DND-41 (cell line): ENCODE measurements around the gene AHNAK2.

ENCODE experiments used
- EZH2 ChIP-seq: IDR thresholded peaks from 3 replicates; pipeline ENCODE4 v1.6.1; 2012; ENCODE audit warnings: borderline replicate concordance, low read depth, mild to moderate bottlenecking, moderate library complexity, low read length, inconsistent platforms; ENCODE audit not compliant: severe bottlenecking
- TF ChIP-seq, protein P1 (sequence below): IDR thresholded peaks from 2 replicates; pipeline ENCODE4 v1.5.1; 2012; ENCODE audit warnings: borderline replicate concordance, low read length, moderate library complexity, mild to moderate bottlenecking; ENCODE audit not compliant: poor library complexity, severe bottlenecking; ENCODE audit errors: extremely low read depth

DNA sequence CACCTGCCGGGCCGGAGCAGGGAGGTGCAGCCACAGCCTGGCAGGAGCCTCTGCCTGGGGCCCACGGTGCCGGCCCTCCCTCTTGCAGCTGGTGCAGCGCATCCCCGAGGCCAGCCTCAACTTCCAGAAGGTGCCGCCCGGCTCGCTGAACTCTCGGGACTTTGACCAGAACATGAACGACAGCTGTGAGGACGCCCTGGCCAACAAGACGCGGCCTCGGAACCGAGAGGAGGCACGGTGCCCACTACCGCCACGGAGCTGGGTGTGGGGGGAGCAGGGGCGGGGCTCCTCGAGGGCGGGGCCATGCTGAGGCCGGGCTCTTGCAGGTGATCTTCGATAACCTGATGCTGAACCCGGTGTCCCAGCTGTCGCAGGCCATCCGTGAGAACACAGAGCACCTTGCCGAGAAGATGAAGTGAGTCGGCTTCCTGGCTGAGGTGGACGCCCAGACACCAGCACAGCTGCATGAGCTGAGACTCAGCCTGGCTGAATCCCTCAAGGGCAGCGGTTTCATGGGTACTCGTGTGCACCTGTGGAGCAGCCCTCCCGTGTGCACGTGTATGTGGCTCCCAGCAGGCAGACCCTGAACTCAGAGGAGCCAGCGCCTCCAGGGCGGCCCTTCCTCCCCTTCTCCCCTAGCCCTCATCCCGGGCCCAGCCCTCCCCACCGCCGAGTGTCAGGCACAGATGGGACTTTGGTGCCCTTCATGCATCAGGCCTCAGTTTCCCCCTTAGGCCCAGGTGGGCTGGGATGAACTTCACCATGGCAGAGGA, 84.6 kb downstream of the AHNAK2 start:
- TF ChIP-seq, protein P1, sequence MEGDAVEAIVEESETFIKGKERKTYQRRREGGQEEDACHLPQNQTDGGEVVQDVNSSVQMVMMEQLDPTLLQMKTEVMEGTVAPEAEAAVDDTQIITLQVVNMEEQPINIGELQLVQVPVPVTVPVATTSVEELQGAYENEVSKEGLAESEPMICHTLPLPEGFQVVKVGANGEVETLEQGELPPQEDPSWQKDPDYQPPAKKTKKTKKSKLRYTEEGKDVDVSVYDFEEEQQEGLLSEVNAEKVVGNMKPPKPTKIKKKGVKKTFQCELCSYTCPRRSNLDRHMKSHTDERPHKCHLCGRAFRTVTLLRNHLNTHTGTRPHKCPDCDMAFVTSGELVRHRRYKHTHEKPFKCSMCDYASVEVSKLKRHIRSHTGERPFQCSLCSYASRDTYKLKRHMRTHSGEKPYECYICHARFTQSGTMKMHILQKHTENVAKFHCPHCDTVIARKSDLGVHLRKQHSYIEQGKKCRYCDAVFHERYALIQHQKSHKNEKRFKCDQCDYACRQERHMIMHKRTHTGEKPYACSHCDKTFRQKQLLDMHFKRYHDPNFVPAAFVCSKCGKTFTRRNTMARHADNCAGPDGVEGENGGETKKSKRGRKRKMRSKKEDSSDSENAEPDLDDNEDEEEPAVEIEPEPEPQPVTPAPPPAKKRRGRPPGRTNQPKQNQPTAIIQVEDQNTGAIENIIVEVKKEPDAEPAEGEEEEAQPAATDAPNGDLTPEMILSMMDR: no peak
- TF ChIP-seq EZH2: no peak
